Measurements from ENCODE around the gene RIC8A.

DNA sequence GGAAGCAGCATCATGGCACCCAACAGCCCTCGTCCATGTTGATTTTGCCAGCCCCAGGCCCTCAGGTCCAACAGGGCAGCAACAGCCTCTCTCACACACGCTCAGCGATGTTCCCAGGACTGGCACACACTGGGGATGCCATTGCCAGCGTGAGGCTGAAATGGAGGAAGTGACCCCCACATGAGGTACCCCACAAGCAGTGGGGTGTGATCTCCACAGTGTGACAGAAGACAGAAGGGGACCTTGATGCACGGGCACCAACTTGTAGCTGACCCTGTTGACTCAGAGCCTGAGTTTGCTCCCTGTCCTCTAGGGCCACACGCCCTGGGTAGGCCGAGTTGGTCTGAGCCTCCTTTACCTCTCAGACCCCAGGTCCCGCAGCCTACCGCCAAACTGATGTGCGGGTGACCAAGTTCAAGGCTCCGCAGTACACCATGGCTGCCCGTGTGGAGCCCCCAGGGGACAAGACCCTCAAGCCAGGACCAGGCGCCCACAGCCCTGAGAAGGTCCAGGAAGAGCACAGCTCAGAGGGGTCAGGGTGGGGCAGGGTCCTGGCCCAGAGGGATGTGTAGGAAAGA lies 8.4 kb upstream of the RIC8A start:
- TF ChIP-seq, protein P1, sequence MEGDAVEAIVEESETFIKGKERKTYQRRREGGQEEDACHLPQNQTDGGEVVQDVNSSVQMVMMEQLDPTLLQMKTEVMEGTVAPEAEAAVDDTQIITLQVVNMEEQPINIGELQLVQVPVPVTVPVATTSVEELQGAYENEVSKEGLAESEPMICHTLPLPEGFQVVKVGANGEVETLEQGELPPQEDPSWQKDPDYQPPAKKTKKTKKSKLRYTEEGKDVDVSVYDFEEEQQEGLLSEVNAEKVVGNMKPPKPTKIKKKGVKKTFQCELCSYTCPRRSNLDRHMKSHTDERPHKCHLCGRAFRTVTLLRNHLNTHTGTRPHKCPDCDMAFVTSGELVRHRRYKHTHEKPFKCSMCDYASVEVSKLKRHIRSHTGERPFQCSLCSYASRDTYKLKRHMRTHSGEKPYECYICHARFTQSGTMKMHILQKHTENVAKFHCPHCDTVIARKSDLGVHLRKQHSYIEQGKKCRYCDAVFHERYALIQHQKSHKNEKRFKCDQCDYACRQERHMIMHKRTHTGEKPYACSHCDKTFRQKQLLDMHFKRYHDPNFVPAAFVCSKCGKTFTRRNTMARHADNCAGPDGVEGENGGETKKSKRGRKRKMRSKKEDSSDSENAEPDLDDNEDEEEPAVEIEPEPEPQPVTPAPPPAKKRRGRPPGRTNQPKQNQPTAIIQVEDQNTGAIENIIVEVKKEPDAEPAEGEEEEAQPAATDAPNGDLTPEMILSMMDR (conservative IDR thresholded peaks at IDR 0.05; ENCODE audit: low read length) = no peak
- TF ChIP-seq EZH2phosphoT487 (IDR thresholded peaks at IDR 0.05; ENCODE audit: borderline replicate concordance) = no peak
